HEK293 (cell line): ENCODE data around the gene RTN1.

Experiments used
- CTCF ChIA-PET: fragments of 350-600 bp; formaldehyde crosslinking; extraction: SDS; loops from one replicate; lab custom pipeline; 2021; ENCODE audit warnings: antibody characterized with exemption; lab: Yijun Ruan, JAX
- POLR2A ChIA-PET: fragments of 300-600 bp; formaldehyde crosslinking; extraction: SDS; loops from one replicate; lab custom pipeline; 2020; ENCODE audit warnings: antibody characterized with exemption, inconsistent platforms; lab: Yijun Ruan, JAX
- H3K27ac ChIP-seq: fragments of 200-500 bp; sonication (Bioruptor generic); 2 replicates; pipeline ENCODE4 v1.5.1; 2014; ENCODE audit warnings: low read depth, low read length, control low read depth, inconsistent platforms; ENCODE audit errors: extremely low read depth
- H3K36me3 ChIP-seq, 2 experiments: fragments of 200-500 bp in 1 of 2; sonication (Bioruptor generic) in 1 of 2; 1 replicate in 1 of 2; 2 replicates in 1 of 2; pipeline ENCODE4 v1.5.1; 2014 to 2017; ENCODE audit warnings: inconsistent platforms in 2 of 2, low read length in 2 of 2; ENCODE audit not compliant: control insufficient read depth in 2 of 2, insufficient read depth in 1 of 2
- H3K4me1 ChIP-seq: fragments of 200-500 bp; sonication (Bioruptor generic); 2 replicates; pipeline ENCODE4 v1.5.1; 2014; ENCODE audit warnings: mild to moderate bottlenecking, low read length, inconsistent platforms; ENCODE audit not compliant: control insufficient read depth, insufficient read depth
- H3K4me3 ChIP-seq: 2 replicates; pipeline ENCODE4 v1.5.1; 2011; ENCODE audit warnings: low read depth, mild to moderate bottlenecking, control low read depth, low read length, moderate library complexity
- H3K9me3 ChIP-seq: fragments of 200-500 bp; sonication (Bioruptor generic); 2 replicates; pipeline ENCODE4 v1.5.1; 2014; ENCODE audit warnings: low read depth, low read length, inconsistent platforms; ENCODE audit not compliant: control insufficient read depth, insufficient read depth
- AEBP2 ChIP-seq: fragments of 450-650 bp; formaldehyde crosslinking; IDR thresholded peaks from 2 replicates; pipeline ENCODE4 v1.5.1; 2016; ENCODE audit warnings: missing biosample characterization, missing genetic modification characterization, borderline replicate concordance
- CTCF ChIP-seq: fragments of 450-650 bp; formaldehyde crosslinking; IDR thresholded peaks from 2 replicates; pipeline ENCODE4 v1.5.1; 2016; ENCODE audit warnings: missing biosample characterization, missing genetic modification characterization
- PRDM2 ChIP-seq: fragments of 450-650 bp; formaldehyde crosslinking; IDR thresholded peaks from 2 replicates; pipeline ENCODE4 v1.5.1; 2016; ENCODE audit warnings: missing biosample characterization, missing genetic modification characterization, borderline replicate concordance
- SP7 ChIP-seq: fragments of 450-650 bp; formaldehyde crosslinking; IDR thresholded peaks from 2 replicates; pipeline ENCODE4 v1.5.1; 2016; ENCODE audit warnings: missing biosample characterization, missing genetic modification characterization
- ZBTB7A ChIP-seq: fragments of 450-650 bp; formaldehyde crosslinking; IDR thresholded peaks from 2 replicates; pipeline ENCODE4 v1.5.1; 2016; ENCODE audit warnings: low read depth, missing biosample characterization, missing genetic modification characterization
- ZNF148 ChIP-seq: fragments of 450-650 bp; formaldehyde crosslinking; IDR thresholded peaks from 2 replicates; pipeline ENCODE4 v1.5.0; 2017; ENCODE audit warnings: missing biosample characterization, missing genetic modification characterization, borderline replicate concordance
- ZNF2 ChIP-seq: fragments of 450-650 bp; formaldehyde crosslinking; IDR thresholded peaks from 2 replicates; pipeline ENCODE4 v1.5.1; 2016; ENCODE audit warnings: missing biosample characterization, missing genetic modification characterization
- ZNF239 ChIP-seq: fragments of 450-650 bp; formaldehyde crosslinking; IDR thresholded peaks from 2 replicates; pipeline ENCODE4 v1.5.1; 2016; ENCODE audit warnings: missing biosample characterization, missing genetic modification characterization
- ZNF555 ChIP-seq: fragments of 450-650 bp; formaldehyde crosslinking; conservative IDR thresholded peaks from 2 replicates; pipeline ENCODE4 v1.5.1; 2017; ENCODE audit warnings: missing biosample characterization, mild to moderate bottlenecking, missing genetic modification characterization, inconsistent platforms
- ZNF560 ChIP-seq: fragments of 450-650 bp; formaldehyde crosslinking; IDR thresholded peaks from 2 replicates; pipeline ENCODE4 v1.5.1; 2017; ENCODE audit warnings: missing biosample characterization, missing genetic modification characterization, borderline replicate concordance
- ZNF654 ChIP-seq: fragments of 450-650 bp; formaldehyde crosslinking; IDR thresholded peaks from 2 replicates; pipeline ENCODE4 v1.5.1; 2016; ENCODE audit warnings: low read depth, missing biosample characterization, missing genetic modification characterization

RTN1 gene

GRCh38 chr14:59688224-59689170 lies 182.1 kb downstream of the RTN1 start:
- POLR2A ChIA-PET, result no interaction called here
- Histone ChIP-seq H3K4me1 (no peaks in the 10 kb centered on the region), H3K27ac (no peak overlapping the region), H3K36me3 (no peaks in the 10 kb centered on the region), H3K4me3 (no peak overlapping the region), H3K9me3 (no peaks in the 10 kb centered on the region)
- 0 out of 2 replicates have a peak, but pooled peaks have one; percentile 15 for TF ChIP-seq CTCF (tag by site-specific recombination)
- no peak for TF ChIP-seq AEBP2
- no peak for TF ChIP-seq SP7
- no peak for TF ChIP-seq ZBTB7A (tag by site-specific recombination)
- 0 out of 2 replicates have a peak, but pooled peaks have one; percentile 36 for TF ChIP-seq ZNF2 (tag by site-specific recombination)
- peak; percentile 62 for TF ChIP-seq ZNF654 (tag by site-specific recombination)
- CTCF ChIA-PET, result interaction anchor here (0.7 to 1.7 kb wide), 11 partner anchors 8 to 210 kb away, joined by 3 to 9 read pairs (median 4); partner anchors contain the start of gene CCDC175

GRCh38 chr14:59687663-59688062 lies 182.9 kb downstream of the RTN1 start:
- Histone ChIP-seq H3K36me3 (no peaks in the 10 kb centered on the region), H3K4me3 (no peak overlapping the region), H3K4me1 (no peaks in the 10 kb centered on the region), H3K9me3 (no peaks in the 10 kb centered on the region), H3K27ac (no peak overlapping the region)
- CTCF ChIA-PET, result interaction anchor here (1.1 to 1.7 kb wide), 6 partner anchors 55 to 210 kb away, joined by 3 to 9 read pairs (median 4); partner anchors contain the start of gene CCDC175
- no peak for TF ChIP-seq ZNF148 (tag by site-specific recombination)
- no peak for TF ChIP-seq ZNF239 (tag by site-specific recombination)
- TF ChIP-seq PRDM2, result no peak
- no peak for TF ChIP-seq ZNF555
- TF ChIP-seq ZNF560 (tag by site-specific recombination), result no peak
- POLR2A ChIA-PET, result no interaction called here
